RWPE2 (cell line): ENCODE data around the gene ARL2BP.

Experiments used
- ATAC-seq: fragments of 200-7000 bp; cut with Tn5 transposase; 3 replicates; pipeline ENCODE4 v1.9.1; 2021; ENCODE audit warnings: low read depth
- DNase-seq: peaks from one replicate; pipeline ENCODE4 v3.0.0-alpha.2; 2020; ENCODE audit warnings: low spot score
- H3K27ac ChIP-seq: fragments of 450-650 bp; 2 replicates; pipeline ENCODE4 v1.5.1; 2017; ENCODE audit warnings: mild to moderate bottlenecking; ENCODE audit not compliant: poor library complexity, severe bottlenecking
- H3K27me3 ChIP-seq: fragments of 250-450 bp; sonication (Bioruptor Pico); 2 replicates; pipeline ENCODE4 v1.5.1; 2021; ENCODE audit warnings: mild to moderate bottlenecking, moderate library complexity; ENCODE audit not compliant: insufficient read depth, poor library complexity, severe bottlenecking
- H3K36me3 ChIP-seq: fragments of 250-450 bp; sonication (Bioruptor Pico); 2 replicates; pipeline ENCODE4 v1.5.1; 2020; ENCODE audit warnings: low read depth, mild to moderate bottlenecking, moderate library complexity
- H3K4me1 ChIP-seq: fragments of 250-450 bp; sonication (Bioruptor Pico); 2 replicates; pipeline ENCODE4 v1.5.1; 2021; ENCODE audit warnings: mild to moderate bottlenecking, moderate library complexity; ENCODE audit not compliant: insufficient read depth, poor library complexity, severe bottlenecking
- H3K4me3 ChIP-seq: fragments of 250-450 bp; sonication (Bioruptor Pico); 2 replicates; pipeline ENCODE4 v1.5.1; 2021; ENCODE audit warnings: mild to moderate bottlenecking, moderate library complexity; ENCODE audit not compliant: severe bottlenecking
- H3K9me3 ChIP-seq: fragments of 250-450 bp; sonication (Bioruptor Pico); 2 replicates; pipeline ENCODE4 v1.5.1; 2021; ENCODE audit warnings: mild to moderate bottlenecking, moderate library complexity; ENCODE audit not compliant: severe bottlenecking
- CTCF ChIP-seq: fragments of 450-650 bp; IDR thresholded peaks from one replicate; pipeline ENCODE4 v1.5.1; 2017; ENCODE audit warnings: mild to moderate bottlenecking, moderate library complexity; ENCODE audit not compliant: poor library complexity, severe bottlenecking

ARL2BP gene

DNA sequence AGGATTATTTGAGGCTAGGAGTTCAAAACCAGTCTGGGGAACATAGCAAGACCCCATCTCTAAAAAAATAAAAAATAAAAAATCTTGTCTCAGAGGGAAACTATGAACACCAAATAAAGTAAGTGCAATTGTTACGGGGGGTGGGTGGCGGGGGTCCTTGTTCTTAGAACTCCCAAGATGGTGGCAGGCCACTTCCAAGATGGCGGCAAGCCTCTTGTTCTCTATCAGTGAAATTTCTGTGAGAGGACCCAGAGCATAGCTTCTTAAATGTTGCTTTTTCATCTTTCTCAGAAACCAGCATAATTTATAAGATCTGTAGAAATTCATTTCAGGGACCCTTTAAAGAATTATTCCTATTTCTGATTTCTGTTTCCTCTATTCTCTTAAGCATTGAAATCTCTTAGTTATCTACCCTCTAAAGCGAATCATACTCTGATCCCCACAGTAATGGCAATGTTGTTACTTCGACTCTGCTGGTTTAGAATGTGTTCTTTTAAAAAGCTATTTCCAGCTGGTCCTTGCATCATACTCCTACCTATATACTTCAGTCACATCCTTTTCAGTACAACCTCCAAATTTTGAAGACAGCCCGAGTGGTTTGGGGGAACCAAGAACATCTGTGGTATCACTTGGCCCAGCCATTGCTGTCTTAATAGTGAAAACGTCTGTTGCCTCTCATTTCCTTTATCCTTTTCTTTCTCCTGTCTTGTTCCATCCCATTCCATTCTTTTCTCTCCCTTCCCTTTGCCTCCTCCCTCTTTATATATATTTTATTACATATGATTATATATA is 42.8 kb upstream of the ARL2BP start:
- TF ChIP-seq CTCF: no peak
- Histone ChIP-seq H3K4me3 (no peak overlapping the region), H3K36me3 (peaks cover 42% of the 10 kb centered on the region), H3K9me3 (no peaks in the 10 kb centered on the region), H3K27ac (no peak overlapping the region), H3K4me1 (peaks cover 2% of the 10 kb centered on the region), H3K27me3 (no peaks in the 10 kb centered on the region)
- DNase-seq (no peak), ATAC-seq (no peak)

GRCh38 chr16:57203451-57203850 is 41.6 kb upstream of the ARL2BP start:
- Histone ChIP-seq H3K36me3 (peaks cover 48% of the 10 kb centered on the region), H3K4me3 (no peak overlapping the region), H3K4me1 (no peaks in the 10 kb centered on the region), H3K27me3 (no peaks in the 10 kb centered on the region), H3K27ac (no peak overlapping the region), H3K9me3 (no peaks in the 10 kb centered on the region)
- DNase-seq (no peak), ATAC-seq (no peak)
- TF ChIP-seq CTCF: no peak

GRCh38 chr16:57204675-57205074 is 40.4 kb upstream of the ARL2BP start:
- no peaks in the 10 kb centered on the region for H3K4me1 ChIP-seq
- no peak overlapping the region for H3K27ac ChIP-seq
- no peak for TF ChIP-seq CTCF
- no peak for ATAC-seq
- no peak overlapping the region for H3K4me3 ChIP-seq
- DNase-seq: no peak
- H3K27me3 ChIP-seq: no peaks in the 10 kb centered on the region
- H3K36me3 ChIP-seq: peaks cover 60% of the 10 kb centered on the region
- no peaks in the 10 kb centered on the region for H3K9me3 ChIP-seq

DNA sequence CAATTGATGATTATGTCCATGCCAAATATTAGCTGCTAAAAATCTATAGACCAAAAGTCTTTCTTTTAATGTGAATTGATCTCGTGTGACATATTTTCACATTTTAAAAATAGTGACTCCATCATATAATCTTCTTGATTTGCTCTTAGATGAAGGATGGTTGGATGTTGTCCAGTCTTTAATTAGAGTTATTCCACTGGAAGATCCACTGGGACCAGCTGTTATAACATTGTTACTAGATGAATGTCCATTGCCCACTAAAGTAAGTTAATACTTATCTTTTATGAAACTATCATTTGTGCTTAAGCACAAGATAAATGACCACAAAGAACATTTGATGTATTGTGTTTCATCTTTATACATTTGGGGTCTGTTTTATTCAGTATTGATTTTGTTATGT is 36.1 kb upstream of the ARL2BP start:
- no peak for DNase-seq
- peaks cover 90% of the 10 kb centered on the region for H3K36me3 ChIP-seq
- H3K9me3 ChIP-seq: no peaks in the 10 kb centered on the region

More for the DNA sequence above, 36.1 kb upstream of the ARL2BP start:
- TF ChIP-seq CTCF: no peak
- Histone ChIP-seq H3K4me3 (no peak overlapping the region), H3K27ac (no peak overlapping the region), H3K27me3 (no peaks in the 10 kb centered on the region), H3K4me1 (peaks cover 12% of the 10 kb centered on the region)
- no peak for ATAC-seq
